Mesothelial cell of epicardium (in vitro differentiated cells): ENCODE measurements around the gene PREX1. TPM values are rescaled to one million over a fixed set of nuclear protein-coding genes. Genes with fewer than 3 reads are reported as not detected.

Experiments
- DNase-seq, 2 experiments: peaks; one replicate each; pipeline ENCODE4 v3.0.0; 2021; ENCODE audit warnings: low spot score in 2 of 2; ENCODE audit not compliant: unreplicated experiment in 2 of 2
- H3K27ac Mint-ChIP-seq: 2 replicates; pipeline ENCODE4 v1.8.0; 2021; ENCODE audit warnings: mixed read lengths
- H3K27me3 Mint-ChIP-seq: 2 replicates; pipeline ENCODE4 v1.8.0; 2021; ENCODE audit warnings: low read depth, mixed read lengths
- H3K36me3 Mint-ChIP-seq: 2 replicates; pipeline ENCODE4 v1.8.0; 2021; ENCODE audit warnings: mixed read lengths
- H3K4me1 Mint-ChIP-seq: 2 replicates; pipeline ENCODE4 v1.8.0; 2021; ENCODE audit warnings: mixed read lengths
- H3K4me3 Mint-ChIP-seq: 2 replicates; pipeline ENCODE4 v1.8.0; 2021; ENCODE audit warnings: mild to moderate bottlenecking, moderate library complexity, mixed read lengths
- H3K9me3 Mint-ChIP-seq: 2 replicates; pipeline ENCODE4 v1.8.0; 2021; ENCODE audit warnings: mixed read lengths
- total RNA-seq: library from RNA; stranded (reverse); gene quantifications from 3 replicates; pipeline ENCODE4 v1.2.1, GENCODE V29; 2021
- TF ChIP-seq, protein P1 (sequence below): fragments of 200-600 bp; sonication (generic); IDR thresholded peaks from one replicate; pipeline ENCODE4 v1.5.0; 2021; ENCODE audit warnings: antibody characterized with exemption; ENCODE audit not compliant: unreplicated experiment

The PREX1 gene
- total RNA-seq, 1 donor from 2014 or later: 8.3 TPM

- Mint-ChIP-seq H3K4me1 (peaks cover 14% of the 10 kb centered on the region), H3K36me3 (no peaks in the 10 kb centered on the region), H3K27me3 (peaks cover 9% of the 10 kb centered on the region), H3K9me3 (no peaks in the 10 kb centered on the region), H3K27ac (no peak overlapping the region), H3K4me3 (no peak overlapping the region)
- no peak for DNase-seq
- TF ChIP-seq, protein P1, sequence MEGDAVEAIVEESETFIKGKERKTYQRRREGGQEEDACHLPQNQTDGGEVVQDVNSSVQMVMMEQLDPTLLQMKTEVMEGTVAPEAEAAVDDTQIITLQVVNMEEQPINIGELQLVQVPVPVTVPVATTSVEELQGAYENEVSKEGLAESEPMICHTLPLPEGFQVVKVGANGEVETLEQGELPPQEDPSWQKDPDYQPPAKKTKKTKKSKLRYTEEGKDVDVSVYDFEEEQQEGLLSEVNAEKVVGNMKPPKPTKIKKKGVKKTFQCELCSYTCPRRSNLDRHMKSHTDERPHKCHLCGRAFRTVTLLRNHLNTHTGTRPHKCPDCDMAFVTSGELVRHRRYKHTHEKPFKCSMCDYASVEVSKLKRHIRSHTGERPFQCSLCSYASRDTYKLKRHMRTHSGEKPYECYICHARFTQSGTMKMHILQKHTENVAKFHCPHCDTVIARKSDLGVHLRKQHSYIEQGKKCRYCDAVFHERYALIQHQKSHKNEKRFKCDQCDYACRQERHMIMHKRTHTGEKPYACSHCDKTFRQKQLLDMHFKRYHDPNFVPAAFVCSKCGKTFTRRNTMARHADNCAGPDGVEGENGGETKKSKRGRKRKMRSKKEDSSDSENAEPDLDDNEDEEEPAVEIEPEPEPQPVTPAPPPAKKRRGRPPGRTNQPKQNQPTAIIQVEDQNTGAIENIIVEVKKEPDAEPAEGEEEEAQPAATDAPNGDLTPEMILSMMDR: no peak
Observed at GRCh38 chr20:48791014-48791413, 36.8 kb downstream of the PREX1 start.

DNA sequence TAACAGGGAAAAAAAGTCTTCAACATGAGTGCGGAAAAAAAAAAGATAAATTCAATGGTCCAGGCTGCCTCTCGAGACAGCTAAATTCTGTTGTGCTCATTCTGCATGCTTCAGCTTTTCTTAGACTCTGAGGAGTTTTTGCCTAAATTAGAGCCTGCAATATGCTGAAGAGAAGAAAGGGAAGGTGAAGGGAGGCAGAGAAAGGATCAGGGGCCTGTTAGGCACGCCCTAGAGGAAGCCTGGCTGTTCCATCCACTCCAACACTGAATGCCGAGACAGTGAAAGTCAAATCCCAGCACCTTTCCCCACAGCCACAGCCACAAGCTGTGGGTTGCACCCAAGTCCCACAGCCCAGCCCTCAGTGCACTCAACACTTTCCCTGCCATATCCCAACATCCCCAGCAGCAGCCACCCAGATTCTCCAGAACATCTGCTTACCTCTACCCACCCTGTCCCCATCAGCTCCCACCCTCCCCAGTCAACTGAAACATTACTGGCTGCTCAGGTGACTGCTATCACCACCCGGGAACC, 37.3 kb downstream of the PREX1 start:
- H3K4me1 Mint-ChIP-seq: peaks cover 14% of the 10 kb centered on the region
- H3K4me3 Mint-ChIP-seq: no peak overlapping the region
- H3K27me3 Mint-ChIP-seq: peaks cover 9% of the 10 kb centered on the region
- DNase-seq: no peak
- TF ChIP-seq, protein P1: no peak
- H3K9me3 Mint-ChIP-seq: no peaks in the 10 kb centered on the region
- no peaks in the 10 kb centered on the region for H3K36me3 Mint-ChIP-seq
- no peak overlapping the region for H3K27ac Mint-ChIP-seq

GRCh38 chr20:48789781-48790472, 37.9 kb downstream of the PREX1 start:
- DNase-seq: no peak
- Mint-ChIP-seq H3K27me3 (peaks cover 9% of the 10 kb centered on the region), H3K27ac (no peak overlapping the region), H3K36me3 (no peaks in the 10 kb centered on the region), H3K4me3 (no peak overlapping the region), H3K4me1 (peaks cover 14% of the 10 kb centered on the region), H3K9me3 (no peaks in the 10 kb centered on the region)
- TF ChIP-seq, protein P1: no peak

- TF ChIP-seq, protein P1: no peak
- Mint-ChIP-seq H3K4me1 (peaks cover 12% of the 10 kb centered on the region), H3K27ac (no peak overlapping the region)
Observed at GRCh38 chr20:48789185-48789668, 38.6 kb downstream of the PREX1 start.

GRCh38 chr20:48788486-48789072, 39.2 kb downstream of the PREX1 start:
- H3K27me3 Mint-ChIP-seq: peaks cover 9% of the 10 kb centered on the region

More at GRCh38 chr20:48789185-48789668, 38.6 kb downstream of the PREX1 start:
- H3K4me3 Mint-ChIP-seq: no peak overlapping the region
- H3K36me3 Mint-ChIP-seq: no peaks in the 10 kb centered on the region
- DNase-seq: no peak
- peaks cover 9% of the 10 kb centered on the region for H3K27me3 Mint-ChIP-seq
- no peaks in the 10 kb centered on the region for H3K9me3 Mint-ChIP-seq

More at GRCh38 chr20:48788486-48789072, 39.2 kb downstream of the PREX1 start:
- Mint-ChIP-seq H3K4me3 (no peak overlapping the region), H3K27ac (no peak overlapping the region), H3K36me3 (no peaks in the 10 kb centered on the region), H3K9me3 (no peaks in the 10 kb centered on the region), H3K4me1 (peaks cover 8% of the 10 kb centered on the region)
- TF ChIP-seq, protein P1: no peak
- DNase-seq: no peak
